WERI-Rb-1 (cell line): ENCODE data around the gene GRPEL2.
A peak's percentile ranks its signal among the peaks of the same experiment; 100 is the strongest.

Source experiments
- DNase-seq: peaks from one replicate; pipeline ENCODE4 v3.0.0-alpha.2; 2020
- H3K27ac ChIP-seq: fragments of 250-450 bp; sonication (Bioruptor Pico); 2 replicates; pipeline ENCODE4 v1.5.1; 2020; ENCODE audit warnings: mild to moderate bottlenecking, moderate library complexity
- H3K27me3 ChIP-seq: fragments of 250-450 bp; sonication (Bioruptor Pico); 2 replicates; pipeline ENCODE4 v1.5.1; 2021; ENCODE audit warnings: mild to moderate bottlenecking, low read depth, moderate library complexity; ENCODE audit not compliant: insufficient read depth, severe bottlenecking
- H3K36me3 ChIP-seq: fragments of 250-450 bp; sonication (Bioruptor Pico); 2 replicates; pipeline ENCODE4 v1.5.1; 2020; ENCODE audit warnings: mild to moderate bottlenecking, moderate library complexity
- H3K4me3 ChIP-seq: 2 replicates; pipeline ENCODE4 v1.5.1; 2011; ENCODE audit warnings: low read depth, mild to moderate bottlenecking, control low read depth, low read length
- H3K9me3 ChIP-seq: fragments of 250-450 bp; sonication (Bioruptor Pico); 2 replicates; pipeline ENCODE4 v1.5.1; 2021; ENCODE audit warnings: mild to moderate bottlenecking, moderate library complexity; ENCODE audit not compliant: severe bottlenecking
- CTCF ChIP-seq: IDR thresholded peaks from 2 replicates; pipeline ENCODE4 v1.5.1; 2011; ENCODE audit warnings: low read depth, mild to moderate bottlenecking, control low read depth, inconsistent platforms, low read length

GRPEL2 gene

GRCh38 chr5:149383399-149383798, 38.1 kb downstream of the GRPEL2 start:
- no peaks in the 10 kb centered on the region for H3K36me3 ChIP-seq
- no peaks in the 10 kb centered on the region for H3K9me3 ChIP-seq
- no peak overlapping the region for H3K4me3 ChIP-seq
- H3K27ac ChIP-seq: peak overlapping the region; percentile 14; the same call in 1 of the 2 replicates
- H3K27me3 ChIP-seq: no peaks in the 10 kb centered on the region
- no peak for DNase-seq
- no peak for TF ChIP-seq CTCF

- no peak overlapping the region for H3K4me3 ChIP-seq
- H3K27me3 ChIP-seq: no peaks in the 10 kb centered on the region
- H3K9me3 ChIP-seq: no peaks in the 10 kb centered on the region
- peak overlapping the region; percentile 64 for H3K27ac ChIP-seq
- peak; percentile 86 for DNase-seq
- no peaks in the 10 kb centered on the region for H3K36me3 ChIP-seq
- TF ChIP-seq CTCF: no peak
Observed at GRCh38 chr5:149386166-149386565, 40.9 kb downstream of the GRPEL2 start.

- Histone ChIP-seq H3K27ac (peak overlapping the region; percentile 64; the same call in 1 of the 2 replicates), H3K9me3 (no peaks in the 10 kb centered on the region), H3K4me3 (no peak overlapping the region), H3K27me3 (no peaks in the 10 kb centered on the region), H3K36me3 (no peaks in the 10 kb centered on the region)
- TF ChIP-seq CTCF: no peak
- DNase-seq: no peak
Observed at GRCh38 chr5:149387081-149387631, 41.9 kb downstream of the GRPEL2 start.

- TF ChIP-seq CTCF: no peak
- Histone ChIP-seq H3K27ac (no peak overlapping the region), H3K27me3 (no peaks in the 10 kb centered on the region), H3K4me3 (no peak overlapping the region), H3K36me3 (no peaks in the 10 kb centered on the region), H3K9me3 (no peaks in the 10 kb centered on the region)
- no peak for DNase-seq
Observed at GRCh38 chr5:149387982-149388381, 42.7 kb downstream of the GRPEL2 start.

- no peaks in the 10 kb centered on the region for H3K27me3 ChIP-seq
- DNase-seq: no peak
- H3K36me3 ChIP-seq: no peaks in the 10 kb centered on the region
- peak overlapping the region; percentile 39 for H3K27ac ChIP-seq
- TF ChIP-seq CTCF: no peak
- no peak overlapping the region for H3K4me3 ChIP-seq
- H3K9me3 ChIP-seq: no peaks in the 10 kb centered on the region
Observed at GRCh38 chr5:149388498-149389190, 43.3 kb downstream of the GRPEL2 start.
